Activated effector memory CD4-positive, alpha-beta T cell treated with Interleukin-2 at 50 U/mL for 16 hours (primary cell): Measurements from ENCODE around the gene FOXP1.
A peak's percentile ranks its signal among the peaks of the same experiment; 100 is the strongest.

ENCODE experiments used
- DNase-seq: peaks from one replicate; pipeline ENCODE4 v3.0.0-alpha.2; 2020

FOXP1 gene

DNA sequence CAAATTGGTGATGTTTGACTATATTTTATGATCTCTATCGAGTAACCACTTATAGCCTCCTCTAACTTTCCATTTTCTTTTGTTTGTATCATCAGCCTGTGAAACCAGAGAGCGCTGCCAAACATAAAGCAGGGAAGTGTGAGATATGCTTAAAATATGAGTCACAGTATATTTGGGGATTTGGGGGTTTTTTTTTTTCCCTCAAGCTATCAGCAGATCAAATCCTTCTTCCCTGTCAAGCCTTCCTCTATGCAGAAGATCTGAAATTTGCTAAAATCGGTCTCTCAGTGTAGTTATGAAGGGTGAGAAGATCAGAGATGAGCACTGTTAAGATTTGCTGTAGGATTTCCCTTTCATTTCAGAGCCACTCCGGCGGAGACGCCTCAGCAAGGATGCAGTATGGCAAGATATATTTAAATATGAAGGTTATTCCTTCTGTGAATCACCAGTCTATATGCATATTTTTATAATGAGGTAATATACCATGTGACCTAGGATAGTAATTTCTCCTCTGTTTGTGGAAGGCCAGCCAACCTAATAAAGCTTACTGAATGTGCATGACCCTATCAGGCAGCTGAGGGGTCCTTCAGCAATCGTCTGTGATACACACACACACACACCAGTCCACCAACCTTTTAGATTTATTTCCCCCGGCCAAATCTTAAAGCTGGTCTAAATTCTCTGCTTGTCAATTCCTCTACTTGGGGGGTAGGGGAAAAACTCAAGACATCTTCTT is 474.1 kb downstream of the FOXP1 start:
- no peak for DNase-seq

DNA sequence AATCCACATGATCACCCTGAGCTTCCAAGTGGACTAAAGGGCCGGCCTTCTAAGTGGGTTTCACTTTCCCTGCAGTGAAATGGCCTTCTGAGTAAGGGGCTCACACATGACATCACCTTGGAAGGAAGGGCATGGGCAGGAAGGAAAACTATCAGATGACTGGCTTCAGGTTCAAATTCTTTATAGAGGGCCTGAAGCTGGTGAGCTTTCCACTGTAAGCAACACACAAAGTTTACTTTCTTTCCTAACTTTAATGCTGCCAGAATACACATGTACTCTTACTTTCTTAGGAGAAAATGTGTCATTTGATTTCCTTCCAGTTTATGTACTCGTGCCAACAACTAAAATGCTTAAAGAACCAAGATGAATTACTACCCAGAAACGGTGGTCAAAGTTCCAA is 475.6 kb downstream of the FOXP1 start:
- DNase-seq = no peak

DNA sequence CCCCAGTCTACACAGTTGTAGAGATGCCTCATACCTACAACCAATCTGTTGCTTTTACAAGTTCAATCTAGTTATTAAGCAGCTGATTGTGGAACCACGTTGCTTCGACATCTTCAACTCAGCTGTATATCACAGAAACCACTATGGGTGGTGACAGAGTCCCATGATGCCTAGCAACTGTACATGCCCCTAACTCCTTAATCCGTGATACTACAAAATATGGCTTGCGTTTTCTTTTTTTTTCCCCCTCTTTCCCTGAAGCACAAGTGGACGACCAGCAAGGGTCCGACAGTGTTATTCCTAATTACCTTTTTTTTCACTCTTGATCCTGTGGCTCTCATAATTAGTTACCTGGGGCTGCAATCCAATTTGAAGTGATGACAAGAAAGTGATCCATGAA is 478.6 kb downstream of the FOXP1 start:
- DNase-seq = no peak

DNA sequence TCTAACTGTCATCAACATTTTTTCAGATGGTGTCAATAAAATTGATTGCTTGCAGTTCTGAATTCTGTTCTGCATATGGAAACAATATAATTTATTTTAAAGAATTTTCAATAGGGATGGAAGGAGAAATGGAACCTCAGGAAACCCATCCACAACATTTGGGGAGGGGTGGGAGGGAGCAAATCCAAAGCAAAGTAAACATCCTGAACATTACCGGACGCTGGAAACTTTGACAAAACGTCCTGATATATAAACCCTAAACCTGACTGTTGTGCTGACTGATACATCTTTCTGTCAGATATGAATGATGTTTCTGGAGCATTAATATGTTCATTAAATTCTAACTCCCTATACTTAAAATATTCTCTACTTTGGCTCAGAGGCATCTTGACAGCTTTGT is 479.0 kb downstream of the FOXP1 start:
- no peak for DNase-seq

DNA sequence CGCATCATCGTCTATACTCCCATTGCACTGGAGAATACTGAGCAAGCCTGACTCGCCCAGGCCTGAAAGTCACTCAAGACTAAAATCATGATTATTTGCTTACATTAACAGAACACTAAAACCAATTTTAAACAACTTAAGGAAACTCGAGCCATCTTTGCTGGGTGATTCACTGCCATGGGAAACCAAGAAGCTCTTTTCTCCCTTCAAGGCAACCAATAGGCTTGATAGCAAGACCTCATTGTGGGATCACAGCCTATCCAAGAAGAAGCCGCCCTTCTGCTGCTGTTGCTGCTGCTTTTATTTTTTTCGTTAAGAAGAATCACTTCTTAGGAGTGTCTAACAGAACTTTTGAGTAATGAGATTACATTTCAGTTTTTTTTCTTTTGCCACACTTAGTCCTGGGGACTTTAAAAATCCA is 479.4 kb downstream of the FOXP1 start:
- no peak for DNase-seq

DNA sequence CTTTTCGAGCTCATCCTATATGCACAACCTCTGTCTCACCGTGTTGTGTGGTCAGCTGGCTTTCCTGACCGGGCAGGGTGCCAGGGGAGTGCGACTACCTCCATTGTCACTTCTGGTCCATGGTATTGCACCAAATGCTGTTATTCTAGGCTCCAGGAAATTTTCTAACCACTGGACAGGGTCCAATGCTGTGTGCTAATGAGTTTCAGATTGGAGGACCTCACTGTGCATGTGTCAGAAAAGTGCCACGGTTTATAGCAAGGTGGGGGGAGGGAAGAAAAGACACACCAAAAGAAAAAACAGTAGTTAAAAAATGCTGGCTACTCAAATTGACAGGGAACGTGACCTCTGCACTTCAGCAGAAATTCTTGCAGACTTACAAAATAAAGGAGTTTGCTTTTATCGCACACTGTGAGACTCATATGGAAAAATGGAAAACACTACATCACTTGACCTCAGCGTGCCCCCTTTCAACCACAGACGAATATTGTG is 480.1 kb downstream of the FOXP1 start:
- no peak for DNase-seq

DNA sequence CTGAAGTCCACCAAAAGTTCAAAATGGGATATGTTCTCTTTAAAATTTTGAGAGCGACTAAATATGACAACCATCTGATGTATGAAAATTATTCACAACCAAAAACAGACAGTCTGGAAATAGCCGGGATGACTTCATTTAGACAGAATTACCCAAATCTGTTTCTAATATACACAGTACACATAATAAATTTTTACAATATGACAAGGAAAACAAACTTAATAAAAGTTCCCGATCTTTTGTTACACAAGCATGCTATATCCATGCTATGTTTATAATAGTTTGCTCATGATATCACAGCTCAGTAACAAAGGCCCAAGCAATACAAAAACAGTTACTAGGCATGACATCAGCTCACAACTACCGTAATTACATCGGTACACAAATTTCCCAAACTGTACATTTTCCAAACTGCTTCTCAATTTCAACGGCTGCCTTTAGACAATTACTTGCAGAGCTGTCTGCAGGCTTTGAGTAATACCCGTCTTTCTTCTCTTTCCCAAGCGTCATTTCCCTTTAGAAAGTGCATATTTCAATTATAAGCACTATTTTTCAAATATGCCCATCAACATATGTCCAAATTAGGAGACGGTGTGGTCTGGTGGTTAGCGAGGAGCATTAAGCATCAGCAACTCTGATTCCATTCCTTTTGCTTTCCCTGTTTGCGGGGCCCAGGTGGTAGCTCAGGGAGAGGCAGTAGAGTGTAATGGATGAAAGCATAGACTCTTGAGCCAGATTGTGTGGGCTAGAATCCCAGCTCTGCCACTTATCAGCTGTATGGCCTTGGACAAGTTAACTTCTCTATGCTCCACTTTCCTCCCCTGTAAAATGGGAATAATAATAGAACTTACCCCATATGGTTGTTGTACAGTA is 481.2 kb downstream of the FOXP1 start:
- no peak for DNase-seq

DNA sequence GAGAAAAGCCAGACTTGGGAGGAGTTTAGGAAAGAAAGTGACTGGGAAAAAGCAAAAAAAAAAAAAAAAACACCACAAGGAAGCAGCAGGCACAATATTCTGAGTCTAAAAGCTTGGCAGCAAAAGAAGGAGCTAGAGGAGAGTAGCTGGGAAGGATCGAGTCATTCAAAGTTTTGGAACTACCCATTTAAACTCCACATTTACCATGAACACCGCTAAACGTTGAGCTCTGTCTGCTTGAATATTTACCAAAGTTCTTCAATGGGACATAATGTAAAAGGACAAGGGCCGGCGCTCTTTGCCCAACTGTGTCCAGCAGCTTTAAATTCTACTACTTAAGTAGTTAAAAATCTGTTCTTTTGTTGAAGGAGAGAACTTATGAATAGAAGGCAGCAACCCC is 481.9 kb downstream of the FOXP1 start:
- DNase-seq = no peak

DNA sequence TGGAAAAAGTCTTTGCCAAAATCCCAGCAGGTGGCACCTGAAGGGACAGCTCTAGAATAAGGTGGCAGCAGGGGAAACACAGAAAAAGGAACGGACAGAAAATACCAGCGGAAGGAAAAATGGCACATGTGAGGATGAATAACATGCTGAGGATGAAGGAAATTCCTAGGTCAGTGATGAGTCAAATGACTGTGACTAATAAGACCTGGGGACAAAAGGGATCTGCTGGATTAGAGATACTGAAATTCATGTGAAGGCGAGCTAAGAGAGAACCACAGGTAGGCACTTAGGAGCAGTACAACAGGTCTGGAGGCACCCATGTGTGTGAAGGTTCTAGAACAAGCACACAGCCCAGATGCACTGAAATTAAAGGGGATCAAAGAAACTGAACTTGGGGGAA is 482.5 kb downstream of the FOXP1 start:
- DNase-seq = no peak

DNA sequence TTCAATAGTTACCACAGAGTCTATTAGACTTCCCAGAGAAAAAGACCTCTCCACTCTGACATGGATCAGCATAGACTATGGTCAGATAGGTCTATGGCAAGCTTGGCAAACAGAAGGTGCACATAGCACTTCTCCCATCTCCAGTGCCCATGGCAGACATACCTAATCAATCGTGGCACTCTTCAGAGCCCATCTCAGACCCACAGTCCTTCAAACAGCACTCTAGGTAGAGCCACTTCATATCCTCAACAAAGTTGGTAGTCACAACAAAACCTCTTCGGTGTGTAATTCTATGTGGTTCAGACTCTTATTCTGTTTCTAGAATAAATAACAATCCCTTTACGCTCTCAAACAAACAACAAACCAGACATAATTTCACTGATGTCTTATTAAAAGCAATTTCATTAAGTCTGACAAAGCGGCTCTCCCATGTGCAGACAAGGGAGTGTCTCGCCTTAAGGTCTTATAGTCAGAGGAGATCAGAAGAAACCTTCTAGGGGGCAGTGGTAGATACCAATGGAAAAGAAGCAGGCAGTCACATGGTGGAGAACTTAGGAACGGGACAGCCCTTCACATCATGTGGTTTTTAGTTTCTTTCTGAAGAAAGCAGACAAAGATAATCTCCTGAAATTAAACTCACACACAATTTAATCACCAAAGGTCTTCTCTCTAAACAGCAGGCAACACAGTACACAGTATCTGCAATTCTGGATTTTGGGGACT is 483.4 kb downstream of the FOXP1 start:
- no peak for DNase-seq

DNA sequence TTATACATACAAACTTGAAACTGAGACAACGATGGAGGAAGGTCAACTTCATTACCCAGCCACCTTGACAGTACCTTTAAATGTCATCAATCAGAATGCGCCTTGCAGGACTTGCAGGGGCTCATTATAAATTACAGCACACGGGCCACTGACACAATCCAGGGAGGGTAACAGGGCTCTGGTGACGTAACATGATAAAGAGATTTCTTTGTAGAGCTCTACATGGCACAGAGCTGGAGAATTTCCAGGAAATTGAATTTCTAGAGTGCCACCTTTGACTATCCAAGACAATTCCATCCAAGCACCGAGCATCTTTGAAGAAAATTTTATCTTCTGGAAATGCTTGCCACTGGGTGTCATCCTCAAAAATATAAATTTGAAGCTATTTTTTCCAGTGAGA is 486.0 kb downstream of the FOXP1 start:
- DNase-seq = no peak

DNA sequence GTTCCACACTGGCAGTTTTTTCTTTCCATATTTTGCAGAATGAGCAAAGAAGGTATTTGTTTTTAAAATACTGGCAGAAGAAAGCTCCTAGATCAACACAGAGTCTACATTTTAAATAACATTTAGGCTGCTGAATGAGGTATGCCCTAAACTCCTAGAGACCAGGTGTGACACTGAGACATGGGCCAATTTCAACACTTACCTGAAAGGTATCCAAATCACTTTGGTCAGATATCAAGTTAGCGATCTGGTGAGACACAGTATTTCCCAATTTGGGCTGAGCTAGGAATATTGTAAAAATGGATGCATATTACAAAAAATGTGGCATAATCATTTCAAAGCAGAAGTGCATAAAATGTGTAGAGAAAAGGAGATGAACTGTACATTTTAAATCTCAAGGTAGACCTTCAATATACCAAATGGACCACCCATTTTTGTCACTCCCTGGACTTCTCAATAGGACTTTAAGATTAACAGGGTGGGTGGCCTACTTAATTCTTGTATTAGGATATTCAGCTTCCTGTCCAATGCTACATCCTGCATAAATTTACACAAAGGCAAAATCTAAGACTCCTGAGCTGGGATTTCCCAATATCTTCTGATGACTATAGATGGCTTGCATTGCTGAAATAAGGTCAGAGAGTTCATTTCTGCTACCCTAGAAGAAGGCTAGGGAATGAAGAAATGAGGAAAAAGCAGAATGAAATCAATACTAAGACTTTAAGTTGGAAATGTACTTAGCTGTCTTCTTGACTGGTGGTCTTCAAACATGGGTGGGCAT is 487.8 kb downstream of the FOXP1 start:
- DNase-seq = no peak

DNA sequence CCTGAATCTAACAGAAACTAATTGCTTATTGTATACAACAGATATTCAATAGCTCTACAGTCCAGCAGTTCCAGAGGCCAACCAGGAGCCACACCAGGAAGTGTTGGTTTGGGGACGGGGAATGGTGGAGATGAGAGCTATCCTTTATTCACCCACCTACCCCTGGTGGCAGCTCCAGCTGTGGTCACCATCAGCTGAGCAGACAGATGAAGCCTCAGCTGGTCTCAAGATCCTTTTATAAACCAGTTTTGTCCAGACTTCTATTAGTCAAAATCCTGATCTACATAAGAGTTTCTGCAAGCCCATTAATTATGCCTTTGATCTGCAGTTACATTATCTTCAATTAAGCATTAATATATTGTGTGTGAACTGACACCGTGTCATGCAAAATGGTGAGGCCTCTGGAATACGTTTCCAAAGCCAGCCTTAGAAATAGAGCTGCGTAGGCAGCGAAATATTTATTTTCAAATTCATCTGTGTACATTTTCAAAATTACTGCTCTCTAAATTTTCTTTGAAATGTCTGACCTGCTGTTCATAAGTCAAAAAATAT is 488.8 kb downstream of the FOXP1 start:
- no peak for DNase-seq

DNA sequence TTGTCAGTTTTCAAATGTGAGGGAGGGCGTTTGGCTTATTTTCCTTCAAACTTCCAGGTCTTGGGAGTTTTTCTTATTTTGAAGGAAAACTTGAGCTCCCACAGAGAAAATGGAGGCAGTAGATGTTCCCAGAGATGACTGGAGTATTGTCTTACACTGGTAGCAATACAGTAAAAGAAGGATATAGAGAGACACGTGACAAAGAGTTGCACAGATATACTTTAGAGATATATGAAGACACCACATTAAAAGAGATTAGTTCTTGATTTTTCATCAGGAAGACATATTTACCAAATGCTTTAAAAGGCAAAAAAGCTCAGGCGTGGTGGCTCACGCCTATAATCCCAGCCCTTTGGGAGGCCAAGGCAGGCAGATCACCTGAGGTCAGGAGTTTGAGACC is 490.9 kb downstream of the FOXP1 start:
- DNase-seq = no peak

DNA sequence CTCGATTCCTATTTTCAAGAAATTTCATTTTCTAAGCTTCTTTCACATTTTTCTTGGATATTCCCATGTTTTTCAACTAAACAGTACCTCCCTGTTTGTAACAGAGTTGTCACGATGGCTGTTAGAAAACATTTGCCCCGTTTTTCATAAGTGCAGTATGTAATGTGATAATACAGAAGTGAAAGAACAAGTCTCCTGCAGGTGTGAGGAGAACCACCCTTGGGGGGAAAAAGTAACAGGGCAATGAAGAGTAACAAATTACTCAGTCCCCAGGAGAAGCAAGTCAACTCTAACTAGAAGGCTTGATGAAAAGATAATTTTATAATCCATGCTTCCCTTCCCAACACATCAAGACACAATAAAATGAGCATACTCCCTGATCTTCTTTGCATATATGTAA is 493.3 kb downstream of the FOXP1 start:
- no peak for DNase-seq

DNA sequence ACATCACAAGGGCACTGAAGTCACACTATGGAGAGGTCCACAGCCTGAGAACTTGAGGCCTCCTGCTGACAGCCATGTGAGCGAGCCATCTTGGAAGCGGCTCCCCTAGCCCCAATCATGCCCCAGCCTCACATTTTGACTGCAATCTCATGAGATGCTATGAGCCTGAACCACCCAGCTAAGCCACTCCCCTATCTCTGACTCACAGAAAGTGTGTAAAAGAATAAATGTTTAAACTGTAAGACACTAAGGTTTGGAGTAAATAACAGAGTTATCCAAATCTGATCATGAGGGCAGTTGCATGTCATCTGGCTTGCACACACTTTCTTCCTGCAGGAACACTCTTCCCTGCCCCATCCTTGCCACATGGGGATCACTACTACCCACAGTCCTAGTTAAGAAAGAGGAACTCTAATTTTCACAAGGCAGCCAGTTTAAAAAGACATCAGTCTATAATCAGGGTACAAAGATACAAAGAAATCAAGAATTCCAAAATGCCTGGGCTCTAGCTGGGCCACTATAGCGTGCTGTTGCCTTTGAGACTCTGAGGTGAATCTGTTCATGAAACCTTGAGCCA is 494.2 kb downstream of the FOXP1 start:
- DNase-seq = no peak

DNA sequence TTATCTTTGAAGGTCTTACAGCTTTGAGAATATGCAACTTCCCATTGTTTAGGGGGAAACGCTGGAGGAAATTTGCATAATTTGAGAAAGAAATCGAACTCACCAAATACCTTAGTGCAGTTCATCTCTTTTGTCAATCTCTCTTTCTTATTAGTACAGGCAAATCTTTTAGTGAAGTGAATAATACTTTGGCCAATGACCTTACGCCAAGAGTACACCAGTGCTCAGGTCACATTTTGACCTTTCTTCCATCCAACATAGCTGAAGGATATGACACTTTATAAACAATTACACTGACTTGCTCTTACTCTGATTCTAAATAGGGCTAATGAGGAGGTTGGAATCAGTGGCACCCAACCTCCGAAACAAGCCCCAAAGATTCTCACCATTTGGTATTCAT is 494.8 kb downstream of the FOXP1 start:
- no peak for DNase-seq

DNA sequence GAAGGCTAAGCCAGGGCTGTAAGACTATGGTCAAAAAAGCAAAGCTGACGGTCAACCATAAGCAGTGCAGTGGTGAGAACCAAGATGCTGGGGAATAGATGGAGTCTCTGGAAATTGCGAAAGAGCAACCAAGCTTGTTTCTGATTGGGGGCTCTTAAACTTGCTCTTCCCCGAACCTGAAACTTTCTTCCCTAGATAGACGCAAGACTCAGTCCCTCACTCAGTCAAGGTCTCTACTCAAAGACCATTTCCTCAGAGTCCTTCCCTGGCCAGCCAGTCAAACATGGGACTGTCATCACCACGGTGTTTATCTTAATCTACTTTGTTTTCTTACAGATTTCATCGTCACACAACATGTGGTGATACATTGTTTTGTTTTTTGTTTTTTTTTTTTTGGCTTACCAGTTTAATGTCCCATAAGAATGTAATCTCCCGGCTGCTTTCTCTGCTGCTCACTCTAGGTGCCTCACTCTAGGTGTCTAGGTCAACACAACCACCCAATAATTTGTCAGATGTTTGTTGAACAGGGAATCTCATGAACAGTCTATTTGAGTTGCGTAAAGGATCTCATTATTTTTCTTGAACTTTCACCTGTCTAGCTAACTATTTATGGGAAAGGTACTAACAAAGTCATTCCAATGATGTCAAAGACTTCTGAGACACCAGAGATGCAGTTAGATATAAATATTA is 495.4 kb downstream of the FOXP1 start:
- no peak for DNase-seq

DNA sequence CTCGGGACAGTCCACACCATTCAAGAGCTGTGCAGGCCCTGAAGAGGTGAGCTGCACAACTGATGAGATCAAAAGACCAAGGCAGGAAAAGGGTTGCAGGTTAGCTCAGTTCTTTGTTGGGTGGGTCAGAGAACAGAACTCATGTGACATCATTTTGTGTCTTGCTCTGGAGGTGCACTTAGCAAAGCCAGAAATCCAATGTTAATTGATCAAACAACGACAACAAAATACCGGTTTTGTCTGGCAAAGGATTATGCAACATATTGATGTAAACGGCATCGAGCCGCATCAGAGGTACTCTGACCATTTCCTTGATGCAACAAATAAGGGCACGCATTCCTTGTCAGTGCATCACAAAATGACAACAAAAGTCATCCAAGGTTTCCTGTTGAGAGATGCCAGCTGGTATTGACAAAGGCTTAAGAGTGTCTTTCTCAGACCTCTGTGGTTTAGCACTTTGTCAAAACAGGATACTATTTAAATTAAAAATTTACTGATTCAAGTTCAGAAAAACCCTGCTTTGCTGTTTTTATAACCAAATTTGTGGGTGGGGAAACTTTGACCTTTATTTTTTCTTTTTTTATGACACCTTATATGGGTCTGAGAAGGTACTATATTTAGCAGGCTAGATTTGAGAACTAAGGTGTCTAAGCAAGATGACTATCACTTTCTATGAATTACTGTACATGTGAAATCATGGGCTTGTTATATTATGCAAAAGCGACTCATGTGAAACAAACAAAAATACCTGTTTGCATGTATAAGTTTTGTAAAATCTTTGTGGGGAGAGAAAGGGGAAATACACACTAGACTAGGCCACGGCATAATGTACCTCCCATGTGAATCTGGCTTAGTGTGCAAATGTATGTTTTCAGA is 496.1 kb downstream of the FOXP1 start:
- DNase-seq = peak; percentile 29

DNA sequence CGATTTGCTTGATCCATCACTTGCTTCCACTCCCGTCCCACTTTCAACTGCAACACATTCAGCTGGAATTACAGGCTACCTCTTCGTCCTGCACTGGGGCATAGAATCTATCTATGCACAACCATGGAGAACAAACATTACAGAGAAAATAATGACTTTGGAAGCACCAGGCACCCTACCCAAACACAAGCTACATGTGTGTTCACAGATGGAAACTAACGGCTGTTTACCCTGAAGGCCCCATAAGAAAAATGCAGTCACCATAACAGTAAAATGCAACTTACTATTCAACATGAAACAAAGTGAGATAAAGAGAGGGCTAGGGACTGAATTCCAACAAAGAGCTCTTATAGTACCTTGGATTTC is 496.8 kb downstream of the FOXP1 start:
- DNase-seq = no peak
